Measurements from ENCODE around the gene DOHH.

DNA sequence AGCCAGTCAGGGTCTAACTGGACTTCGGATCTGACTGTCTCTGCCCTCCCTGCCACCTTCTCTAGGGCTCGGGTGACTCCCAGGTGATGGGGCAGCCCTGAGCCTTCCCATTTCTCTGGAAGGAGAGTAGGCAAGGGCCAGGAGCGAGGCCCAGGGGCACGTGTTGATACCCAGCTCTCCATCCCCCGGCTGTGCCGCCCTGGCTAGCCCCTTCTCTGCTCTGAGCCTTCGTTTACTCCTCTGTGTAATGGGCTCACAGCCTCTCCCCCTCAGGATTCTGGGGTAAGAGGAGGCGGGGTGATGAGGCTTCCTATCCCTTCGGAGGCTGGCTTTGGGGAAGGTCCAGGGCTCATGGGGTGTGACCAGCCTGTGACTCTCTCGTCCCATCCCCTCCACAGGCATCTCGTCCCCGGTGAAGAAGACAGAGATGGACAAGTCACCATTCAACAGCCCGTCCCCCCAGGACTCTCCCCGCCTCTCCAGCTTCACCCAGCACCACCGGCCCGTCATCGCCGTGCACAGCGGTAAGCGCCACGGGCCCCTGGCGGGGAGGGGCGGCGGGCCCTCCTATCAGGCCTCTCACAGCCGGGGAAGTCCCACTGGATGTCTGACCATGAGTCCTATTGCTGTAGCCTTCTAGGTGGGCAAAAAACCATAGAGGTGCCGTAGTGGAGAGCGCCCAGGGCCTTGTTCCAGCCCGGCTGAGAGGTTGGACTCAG is 51.7 kb downstream of the DOHH start:
- TF ChIP-seq POLR2AphosphoS5 (IDR thresholded peaks at IDR 0.05; ENCODE audit: borderline replicate concordance, low read depth, low read length) (no peak), FOXP2 (optimal IDR thresholded peaks at IDR 0.05; ENCODE audit: control extremely low read depth, extremely low read length, insufficient read depth) (no peak)
